Common myeloid progenitor, CD34-positive (primary cell): ENCODE results near the gene BRIP1.

ENCODE experiments used
- CTCF ChIA-PET: fragments of 350-600 bp; sonication (Branson Sonifier 250); formaldehyde crosslinking; loops from one replicate; lab custom pipeline; 2021; ENCODE audit warnings: antibody characterized with exemption; lab: Charles Lee
- POLR2A ChIA-PET: fragments of 350-600 bp; sonication (Branson Sonifier 250); formaldehyde crosslinking; loops from one replicate; lab custom pipeline; 2021; ENCODE audit warnings: antibody characterized with exemption; lab: Charles Lee
- DNase-seq, 3 donors: peaks; one replicate each; pipeline versions ENCODE4 v3.0.0 to v3.0.0-alpha.2; 2013
- H3K27ac ChIP-seq, 2 experiments: 1 replicate in 1 of 2; 2 replicates in 1 of 2; pipeline ENCODE4 v1.7.0; 2013; ENCODE audit warnings: inconsistent platforms in 2 of 2, low read length in 2 of 2, mild to moderate bottlenecking in 2 of 2, low read depth in 1 of 2, moderate library complexity in 1 of 2; ENCODE audit not compliant: severe bottlenecking in 2 of 2, insufficient read depth in 1 of 2, poor library complexity in 1 of 2
- H3K27me3 ChIP-seq, 5 experiments: replicated peaks in 2 of 5; 1 replicate in 3 of 5; 2 replicates in 2 of 5; pipeline versions ENCODE4 v1.6.1 to v1.7.0; 2013; ENCODE audit warnings: low read length in 4 of 5, mild to moderate bottlenecking in 2 of 5, moderate library complexity in 2 of 5, inconsistent platforms in 1 of 5; ENCODE audit not compliant: insufficient read depth in 5 of 5, control insufficient read depth in 4 of 5
- H3K36me3 ChIP-seq, 4 experiments: 1 replicate in 2 of 4; 2 replicates in 2 of 4; pipeline versions ENCODE4 v1.6.1 to v1.7.0; 2013; ENCODE audit warnings: low read length in 3 of 4, control low read depth in 1 of 4, mild to moderate bottlenecking in 1 of 4; ENCODE audit not compliant: control insufficient read depth in 4 of 4, insufficient read depth in 4 of 4
- H3K4me1 ChIP-seq, 4 experiments: 1 replicate in 3 of 4; 2 replicates in 1 of 4; pipeline versions ENCODE4 v1.6.1 to v1.7.1; 2013; ENCODE audit warnings: low read length in 3 of 4, mild to moderate bottlenecking in 3 of 4, control low read depth in 1 of 4, inconsistent platforms in 1 of 4, moderate library complexity in 1 of 4; ENCODE audit not compliant: control insufficient read depth in 4 of 4, insufficient read depth in 4 of 4; ENCODE audit errors: control extremely low read depth in 1 of 4
- H3K4me3 ChIP-seq, 7 experiments: 1 replicate in 4 of 7; 2 replicates in 3 of 7; pipeline versions ENCODE4 v1.5.1 to v1.7.0; 2013; ENCODE audit warnings: mild to moderate bottlenecking in 7 of 7, low read length in 6 of 7, moderate library complexity in 6 of 7, inconsistent platforms in 2 of 7, low read depth in 2 of 7, control low read depth in 1 of 7; ENCODE audit not compliant: insufficient read depth in 4 of 7, control insufficient read depth in 1 of 7; ENCODE audit errors: extremely low read depth in 1 of 7
- H3K9me3 ChIP-seq, 5 experiments: 1 replicate in 4 of 5; 2 replicates in 1 of 5; pipeline versions ENCODE4 v1.6.1 to v1.7.1; 2013; ENCODE audit warnings: low read length in 4 of 5, mild to moderate bottlenecking in 2 of 5, inconsistent platforms in 1 of 5, low read depth in 1 of 5, moderate library complexity in 1 of 5; ENCODE audit not compliant: control insufficient read depth in 4 of 5, insufficient read depth in 2 of 5; ENCODE audit errors: control extremely low read depth in 1 of 5
- WGBS: methylation state at CpG from one replicate; pipeline ENCODE4 v1.1.5; 2013; ENCODE audit not compliant: insufficient coverage; 5-methylcytosine and 5-hydroxymethylcytosine counted together

The BRIP1 gene

GRCh38 chr17:61849674-61850073 lies 13.7 kb downstream of the BRIP1 start:
- Histone ChIP-seq H3K27ac (no peak overlapping the region), H3K36me3 (peaks cover 8 to 35% (median 14%) of the 10 kb centered on the region in 4 experiments), H3K9me3 (no peaks in the 10 kb centered on the region), H3K27me3 (no peaks in the 10 kb centered on the region), H3K4me3 (no peak overlapping the region), H3K4me1 (no peaks in the 10 kb centered on the region)
- CTCF ChIA-PET: no interaction called here
- POLR2A ChIA-PET: no interaction called here
- no peak for DNase-seq

DNA sequence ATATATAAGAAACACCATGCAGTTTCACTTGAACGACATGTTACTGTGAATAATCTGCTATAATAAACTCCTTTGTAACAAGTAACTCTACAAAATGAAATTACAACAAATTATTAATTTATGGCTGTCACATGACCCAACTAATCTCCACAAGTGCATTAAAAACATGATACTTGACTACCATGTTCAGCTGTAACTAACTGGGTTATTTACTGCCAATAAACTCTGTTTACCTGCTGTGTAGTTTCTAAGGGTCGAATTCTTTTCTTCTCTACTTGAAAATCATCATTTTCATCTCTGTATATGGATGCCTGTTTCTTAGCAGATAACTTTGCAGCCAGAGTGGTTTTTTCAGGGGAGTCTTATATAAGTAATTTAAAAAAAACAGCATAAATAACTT lies 14.4 kb downstream of the BRIP1 start:
- no peak overlapping the region for H3K4me3 ChIP-seq
- CTCF ChIA-PET: no interaction called here
- H3K36me3 ChIP-seq: peaks cover 8 to 39% (median 15%) of the 10 kb centered on the region in 4 experiments
- DNase-seq: no peak
- no peaks in the 10 kb centered on the region for H3K9me3 ChIP-seq
- WGBS: no CpG with 5 or more reads among the region's 2 CpGs
- no peak overlapping the region for H3K27ac ChIP-seq
- POLR2A ChIA-PET: no interaction called here
- no peaks in the 10 kb centered on the region for H3K27me3 ChIP-seq
- no peaks in the 10 kb centered on the region for H3K4me1 ChIP-seq

GRCh38 chr17:61848247-61848646 lies 15.1 kb downstream of the BRIP1 start:
- 100% methylated on average over 1 of the region's 2 CpGs for WGBS
- POLR2A ChIA-PET: no interaction called here

GRCh38 chr17:61847659-61848058 lies 15.7 kb downstream of the BRIP1 start:
- H3K4me1 ChIP-seq: no peaks in the 10 kb centered on the region
- no peak overlapping the region for H3K4me3 ChIP-seq
- CTCF ChIA-PET: no interaction called here
- peaks cover 9 to 45% (median 15%) of the 10 kb centered on the region in 4 experiments for H3K36me3 ChIP-seq
- DNase-seq: no peak
- no peaks in the 10 kb centered on the region for H3K27me3 ChIP-seq
- no peak overlapping the region for H3K27ac ChIP-seq
- WGBS: no CpG with 5 or more reads among the region's 3 CpGs
- no peaks in the 10 kb centered on the region for H3K9me3 ChIP-seq
- POLR2A ChIA-PET: no interaction called here

More at GRCh38 chr17:61848247-61848646, 15.1 kb downstream of the BRIP1 start:
- peaks cover 9 to 42% (median 16%) of the 10 kb centered on the region in 4 experiments for H3K36me3 ChIP-seq
- H3K9me3 ChIP-seq: no peaks in the 10 kb centered on the region
- H3K27me3 ChIP-seq: no peaks in the 10 kb centered on the region
- no peak for DNase-seq
- H3K4me3 ChIP-seq: no peak overlapping the region
- no peak overlapping the region for H3K27ac ChIP-seq
- CTCF ChIA-PET: no interaction called here
- no peaks in the 10 kb centered on the region for H3K4me1 ChIP-seq

DNA sequence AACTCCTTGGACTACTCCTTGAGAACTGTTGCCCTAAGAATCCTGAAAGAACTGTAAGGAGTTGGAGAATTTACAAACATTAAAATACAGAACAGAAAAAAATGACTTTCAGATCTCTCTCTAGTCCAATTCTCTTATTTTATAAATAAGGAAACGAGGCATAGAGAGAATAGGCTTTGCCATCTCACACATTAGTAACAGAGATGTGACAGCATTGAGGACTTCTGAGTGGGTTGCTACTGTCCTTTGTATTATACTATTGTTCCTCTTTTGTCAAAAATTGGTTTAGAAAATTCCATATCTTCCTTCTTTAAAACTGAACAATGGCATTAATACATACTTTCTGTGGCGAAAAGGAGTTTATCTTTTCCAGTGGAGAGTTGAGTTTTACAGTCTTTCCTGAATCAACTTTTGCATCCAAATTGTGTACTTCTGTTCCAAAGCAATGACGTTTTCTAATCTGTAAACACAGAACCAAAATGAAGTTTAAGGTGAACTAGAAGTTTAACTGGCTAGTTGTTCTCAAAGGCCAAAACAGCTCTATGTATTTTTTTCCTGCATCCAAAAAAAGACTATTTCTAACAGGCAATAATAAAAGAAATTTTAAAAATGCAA lies 16.5 kb downstream of the BRIP1 start:
- DNase-seq: no peak

DNA sequence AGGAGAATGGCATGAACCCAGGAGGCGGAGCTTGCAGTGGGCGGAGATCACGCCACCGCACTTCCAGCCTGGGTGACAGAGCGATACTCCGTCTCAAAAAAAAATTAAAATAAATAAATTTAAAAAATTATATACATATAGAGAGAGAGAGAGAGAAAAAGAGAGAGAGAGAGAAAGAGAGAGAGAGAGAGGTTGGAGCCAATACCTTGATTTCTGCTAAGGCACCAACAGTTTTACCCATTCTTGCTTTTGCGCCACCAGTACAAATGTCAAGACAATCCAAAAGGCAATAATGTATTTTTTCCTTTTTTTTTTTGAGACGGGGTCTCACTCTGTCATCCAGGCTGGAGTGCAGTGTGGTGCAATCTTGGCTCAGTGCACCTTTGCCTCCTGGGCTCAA lies 17.2 kb downstream of the BRIP1 start:
- Histone ChIP-seq H3K27ac (no peak overlapping the region), H3K9me3 (no peaks in the 10 kb centered on the region), H3K27me3 (no peaks in the 10 kb centered on the region), H3K4me1 (no peaks in the 10 kb centered on the region), H3K36me3 (peaks cover 9 to 45% (median 16%) of the 10 kb centered on the region in 4 experiments), H3K4me3 (no peak overlapping the region)
- POLR2A ChIA-PET: interaction anchor here (0.5 kb wide), 1 partner anchor 55 kb away, joined by 4 read pairs; no protein-coding TSS in a partner anchor
- DNase-seq: no peak
- CTCF ChIA-PET: no interaction called here
- WGBS: 100% methylated on average over 1 of the region's 8 CpGs

More for the DNA sequence above, 16.5 kb downstream of the BRIP1 start:
- H3K36me3 ChIP-seq: peaks cover 9 to 49% (median 15%) of the 10 kb centered on the region in 4 experiments
- H3K27me3 ChIP-seq: no peaks in the 10 kb centered on the region
- POLR2A ChIA-PET: no interaction called here
- whole genome bisulfite sequencing: no CpG with 5 or more reads among the region's 3 CpGs
- no peaks in the 10 kb centered on the region for H3K9me3 ChIP-seq
- CTCF ChIA-PET: no interaction called here
- no peak overlapping the region for H3K4me3 ChIP-seq
- H3K4me1 ChIP-seq: no peaks in the 10 kb centered on the region
- H3K27ac ChIP-seq: no peak overlapping the region

DNA sequence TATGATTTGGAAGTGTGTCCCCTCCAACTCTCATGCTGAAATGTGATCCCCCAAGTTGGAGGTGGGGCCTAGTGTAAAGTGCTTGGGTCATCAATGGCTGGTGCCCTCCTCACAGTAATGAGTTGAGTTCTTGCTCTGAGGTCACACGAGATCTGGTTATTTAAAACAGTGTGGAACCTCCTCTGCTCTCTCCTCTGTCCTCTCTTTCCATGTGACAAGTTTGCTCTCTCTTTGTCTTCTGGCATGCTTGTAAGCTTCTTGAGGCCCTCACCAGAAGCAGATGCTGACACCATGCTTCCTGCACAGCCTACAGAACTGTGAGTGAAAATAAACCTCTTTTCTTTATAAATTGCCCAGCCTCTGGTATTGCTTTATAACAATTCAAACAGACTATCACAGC lies 19.9 kb downstream of the BRIP1 start:
- 100% methylated on average over 1 of the region's 1 CpG for whole genome bisulfite sequencing
- ChIA-PET POLR2A (no interaction called here), CTCF (interaction anchor here (1.5 kb wide), 2 partner anchors 208 to 434 kb away, joined by 3 read pairs; no protein-coding TSS in a partner anchor)

More for the DNA sequence above, 19.9 kb downstream of the BRIP1 start:
- Histone ChIP-seq H3K27me3 (no peaks in the 10 kb centered on the region), H3K9me3 (no peaks in the 10 kb centered on the region), H3K36me3 (peaks cover 6 to 45% (median 16%) of the 10 kb centered on the region in 4 experiments), H3K4me3 (no peak overlapping the region), H3K27ac (no peak overlapping the region), H3K4me1 (no peaks in the 10 kb centered on the region)
- DNase-seq: no peak
